GM21529 (cell line): Measurements from ENCODE around the gene MAP3K20.

Source experiments
- ATAC-seq: cut with Tn5 transposase; IDR thresholded peaks from one replicate; pipeline ENCODE4 v1.9.1; 2021; ENCODE audit not compliant: unreplicated experiment

The MAP3K20 gene

DNA sequence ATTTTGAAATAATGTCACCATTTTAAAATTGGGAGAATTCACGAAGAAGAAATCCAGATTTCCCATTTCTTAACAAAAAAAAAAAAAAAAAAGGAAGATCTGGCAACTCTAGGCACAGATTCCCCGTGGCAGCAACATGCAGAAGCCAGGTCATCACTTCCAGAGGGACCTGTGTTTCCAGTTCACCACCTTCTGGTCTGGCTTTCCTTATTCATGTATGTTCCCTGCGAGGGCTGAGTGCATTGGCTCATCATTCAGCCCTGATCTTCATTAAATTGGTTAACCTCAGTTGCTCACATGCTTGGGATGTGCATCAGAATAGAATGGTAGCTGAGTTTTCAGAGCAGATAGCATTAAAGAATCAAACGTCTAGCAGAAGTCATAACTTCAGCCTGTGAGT, 25.0 kb upstream of the MAP3K20 start:
- ATAC-seq: no peak

DNA sequence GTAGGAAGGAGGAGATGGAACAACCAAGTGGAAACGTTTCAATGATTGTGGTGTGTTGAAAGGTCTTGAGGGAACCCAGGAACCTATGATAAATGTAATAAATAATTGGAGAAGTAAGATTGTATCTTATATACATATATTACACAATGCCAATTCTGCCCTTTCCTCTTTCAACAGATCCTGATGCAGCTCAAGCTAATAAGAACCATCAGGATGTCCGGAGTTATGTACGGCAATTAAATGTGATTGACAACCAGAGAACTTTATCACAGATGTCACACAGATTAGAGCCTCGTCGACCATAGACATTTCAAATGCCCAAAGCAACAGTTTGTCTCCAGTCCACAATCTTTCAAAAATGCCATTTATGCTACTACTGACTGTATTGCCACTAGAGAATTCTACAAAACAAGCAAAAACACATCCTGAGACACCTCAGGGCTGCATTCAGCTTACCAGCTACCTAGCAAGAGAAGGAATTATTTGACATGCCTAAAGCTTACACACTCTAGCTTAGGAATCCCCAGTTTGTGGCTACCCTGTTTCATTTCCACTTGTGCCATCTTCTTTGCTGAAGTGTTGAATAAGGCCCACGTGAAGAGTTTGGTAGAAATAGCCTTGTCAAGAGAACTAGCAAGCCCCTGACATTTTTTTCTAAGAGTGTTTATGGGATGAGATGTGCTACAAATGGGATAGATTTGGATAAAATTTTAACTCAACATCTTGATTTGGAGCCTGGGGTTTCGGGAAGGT, 24.0 kb upstream of the MAP3K20 start:
- no peak for ATAC-seq

DNA sequence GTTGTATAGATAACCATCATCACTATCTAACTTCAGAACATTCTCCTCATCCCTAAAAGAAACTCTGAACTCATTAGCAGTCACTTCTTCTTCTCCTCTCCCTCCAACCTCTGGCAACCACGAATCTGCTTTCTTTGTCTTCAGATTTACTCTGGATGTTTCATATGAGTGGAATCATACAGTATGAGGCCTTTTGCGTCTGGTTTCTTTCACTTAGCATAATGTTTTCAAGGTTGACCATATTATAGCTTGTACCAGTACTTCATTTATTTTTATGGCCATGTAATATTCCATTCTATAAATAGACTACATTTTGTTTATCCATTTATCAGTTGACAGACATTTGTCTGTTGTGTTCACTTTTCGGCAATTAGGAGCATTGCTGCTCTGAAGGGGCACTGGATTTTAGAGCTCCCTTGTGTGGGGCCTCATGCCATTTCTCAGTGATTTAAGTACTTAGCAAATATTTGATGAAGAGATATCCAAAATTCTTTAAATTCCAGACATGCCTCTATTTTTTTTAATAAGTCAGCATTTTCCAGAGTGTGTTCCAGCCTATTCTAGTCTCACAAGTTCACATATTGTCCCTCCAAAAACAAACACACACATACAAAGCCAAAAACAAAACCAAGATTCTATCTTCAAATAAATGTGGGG, 22.5 kb upstream of the MAP3K20 start:
- no peak for ATAC-seq

DNA sequence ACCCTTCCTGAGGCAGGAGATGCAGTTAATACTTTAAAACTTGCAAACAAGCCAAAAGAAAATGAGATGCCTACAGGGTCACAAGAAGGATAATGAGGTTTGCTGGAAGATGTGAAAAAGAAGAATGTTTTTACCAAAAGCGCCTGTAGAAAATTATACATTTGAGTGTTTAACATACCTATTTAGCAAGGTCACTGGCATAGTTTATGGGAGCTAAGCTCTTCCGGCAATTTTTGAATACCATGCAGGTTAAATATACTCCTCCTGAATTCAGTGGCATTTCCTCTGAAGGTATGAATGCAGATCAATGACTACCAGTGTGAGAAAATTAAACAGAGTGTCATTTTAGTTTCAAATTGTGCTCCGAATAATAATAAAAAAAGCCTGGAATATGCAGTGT, 21.2 kb upstream of the MAP3K20 start:
- no peak for ATAC-seq

DNA sequence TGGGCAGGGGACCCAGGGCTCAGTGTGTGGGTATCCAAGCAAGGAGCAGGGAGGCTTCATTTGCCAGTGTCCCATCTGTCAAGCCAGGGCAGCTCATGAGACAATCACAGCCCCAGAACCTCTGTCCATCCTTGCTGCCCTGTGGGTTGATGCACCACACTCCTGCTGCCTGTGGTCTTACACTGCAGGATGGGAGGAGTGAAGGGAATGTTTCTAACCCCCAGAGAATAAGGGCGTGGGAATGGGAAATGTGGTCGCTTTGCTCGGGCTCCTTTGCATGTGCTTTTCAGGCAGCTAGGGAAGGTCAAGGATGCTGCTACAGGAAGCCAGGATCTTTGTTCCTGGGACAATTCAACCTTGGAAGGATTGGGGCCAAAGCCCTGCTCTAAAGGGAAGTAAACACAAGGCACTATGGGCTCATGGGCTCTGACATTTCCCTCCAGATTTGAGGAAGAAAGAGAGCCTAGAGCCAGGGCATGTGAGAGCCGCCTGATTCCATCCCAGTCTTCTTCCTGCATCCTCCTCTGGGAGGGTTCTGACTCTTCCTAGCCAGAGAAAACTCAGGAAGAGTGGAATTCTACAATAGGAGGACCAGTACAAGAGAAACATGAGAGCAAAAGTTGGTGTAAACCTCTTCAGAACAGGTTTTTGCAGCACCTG, 18.8 kb upstream of the MAP3K20 start:
- no peak for ATAC-seq

DNA sequence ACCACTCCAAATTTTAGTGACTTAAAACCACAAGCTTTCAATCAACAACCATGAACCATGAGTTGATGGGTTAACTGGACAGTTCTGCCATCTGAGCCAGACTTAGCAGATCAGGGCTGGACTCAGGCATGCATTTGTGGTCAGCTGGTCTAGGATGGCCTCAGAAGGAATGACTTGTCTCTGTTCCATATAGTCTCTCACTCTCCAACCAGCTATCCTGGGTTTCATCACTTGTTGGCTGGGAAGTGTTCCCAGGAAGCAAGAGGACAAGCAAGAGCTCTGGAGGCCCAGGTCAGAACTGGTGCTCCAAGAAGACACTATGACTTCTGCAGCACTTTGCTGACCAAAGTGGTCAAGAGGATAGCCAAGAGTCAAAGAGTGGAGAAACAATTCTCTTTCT, 17.5 kb upstream of the MAP3K20 start:
- no peak for ATAC-seq

DNA sequence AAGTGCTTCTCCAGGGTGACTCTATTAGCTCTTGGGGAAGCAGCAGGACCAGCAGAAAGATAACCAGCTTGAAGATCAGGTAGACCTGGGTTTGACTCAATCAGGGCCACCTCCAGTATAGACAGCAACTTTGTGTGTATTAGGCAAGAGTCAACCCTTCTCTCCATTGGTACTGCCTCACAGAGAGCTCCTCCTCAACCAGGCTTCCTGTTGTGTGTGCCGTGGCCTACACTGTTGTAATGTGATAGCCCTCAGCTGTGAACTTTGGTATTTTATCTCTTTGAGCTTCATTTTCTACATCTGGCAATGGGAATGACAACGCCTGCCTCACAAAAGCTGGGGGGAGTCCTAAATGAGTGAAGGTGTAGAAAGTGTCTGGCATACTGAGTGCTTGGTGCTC, 17.0 kb upstream of the MAP3K20 start:
- ATAC-seq: no peak

DNA sequence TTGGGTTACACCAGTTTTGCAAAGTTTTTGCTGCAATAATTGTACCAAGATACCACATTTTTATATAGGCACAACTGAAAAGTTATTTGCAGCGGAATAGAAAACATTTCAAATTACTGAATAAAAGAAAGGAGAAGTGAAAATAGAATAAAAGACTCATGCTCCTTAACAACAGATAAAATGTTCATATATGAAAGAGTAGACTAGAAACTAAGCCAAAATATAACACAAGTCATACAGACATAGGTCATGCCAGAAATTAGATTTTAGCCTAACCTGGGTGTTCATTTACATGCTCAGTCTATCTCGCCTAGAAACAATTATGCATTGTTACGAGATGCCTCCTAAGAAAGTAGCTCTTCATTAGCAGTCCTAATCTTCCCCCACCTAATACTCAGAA, 16.4 kb upstream of the MAP3K20 start:
- no peak for ATAC-seq

DNA sequence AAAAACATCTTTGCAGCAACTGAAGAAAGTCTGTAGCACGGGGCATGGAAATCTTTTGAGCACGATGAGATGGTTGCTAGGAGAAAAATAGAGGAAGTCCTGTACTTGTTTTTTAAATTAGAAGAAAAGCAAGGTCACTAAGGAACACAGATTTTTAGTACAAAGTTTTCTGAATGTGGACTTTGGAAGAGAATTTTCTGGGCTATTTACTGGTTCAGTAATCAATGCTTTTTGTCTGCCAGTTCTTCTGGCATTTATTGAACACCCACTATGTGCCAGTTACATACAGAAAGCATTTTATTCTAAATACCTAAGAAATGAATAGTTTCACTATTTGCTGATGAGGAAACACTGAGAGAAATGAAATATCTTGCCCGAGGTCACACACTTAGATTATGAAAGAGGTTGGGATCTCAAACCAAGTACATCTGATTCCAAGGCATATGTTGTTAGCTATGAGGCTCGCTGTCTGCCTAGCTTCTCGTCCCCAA, 15.6 kb upstream of the MAP3K20 start:
- no peak for ATAC-seq

DNA sequence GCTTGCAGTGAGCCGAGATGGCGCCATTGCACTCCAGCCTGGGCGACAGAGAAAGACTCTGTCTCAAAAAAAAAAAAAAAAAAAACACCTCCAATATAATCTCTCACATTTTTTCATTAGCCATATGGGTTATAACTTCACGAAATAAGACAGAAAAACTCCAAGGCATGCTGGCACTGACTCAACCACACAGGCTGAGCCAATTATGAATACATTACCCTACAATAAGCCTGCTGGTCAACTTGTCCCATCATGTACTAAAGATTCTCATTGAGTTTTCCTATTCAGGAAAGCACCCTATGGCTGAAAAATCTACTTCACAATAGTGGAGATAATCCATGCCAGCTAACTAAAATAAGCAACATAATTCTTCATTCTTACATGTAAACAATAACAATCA, 12.8 kb upstream of the MAP3K20 start:
- no peak for ATAC-seq

DNA sequence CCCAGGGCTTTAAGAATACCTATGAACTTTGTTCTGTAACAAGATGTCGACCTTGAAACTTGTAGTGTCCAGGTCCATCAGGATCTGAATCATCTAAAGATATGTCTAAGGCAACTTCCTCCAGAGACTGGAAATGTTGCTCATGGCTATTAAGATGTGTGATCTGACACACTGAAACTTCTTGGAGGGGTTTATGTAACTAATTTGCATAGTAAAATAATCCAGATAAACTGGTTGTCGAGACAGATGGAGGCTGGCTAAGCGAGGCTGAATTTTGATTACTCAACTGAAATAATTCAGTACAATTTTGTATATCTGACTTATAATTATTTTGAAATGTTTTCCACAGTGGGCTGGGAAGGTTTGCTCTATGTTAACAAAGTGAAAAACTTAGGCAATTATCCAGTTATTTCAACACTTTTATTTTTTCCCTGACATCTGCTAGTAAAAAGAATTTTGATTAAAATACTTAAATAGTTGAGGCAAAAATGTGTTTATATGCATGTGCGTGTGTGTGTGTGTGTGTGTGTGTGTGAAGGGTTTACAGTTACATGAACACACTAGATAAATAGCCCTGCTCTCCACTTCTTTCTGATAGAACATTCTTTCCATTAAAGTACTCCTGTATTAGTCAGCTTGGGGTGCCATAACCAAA, 11.4 kb upstream of the MAP3K20 start:
- ATAC-seq: no peak

DNA sequence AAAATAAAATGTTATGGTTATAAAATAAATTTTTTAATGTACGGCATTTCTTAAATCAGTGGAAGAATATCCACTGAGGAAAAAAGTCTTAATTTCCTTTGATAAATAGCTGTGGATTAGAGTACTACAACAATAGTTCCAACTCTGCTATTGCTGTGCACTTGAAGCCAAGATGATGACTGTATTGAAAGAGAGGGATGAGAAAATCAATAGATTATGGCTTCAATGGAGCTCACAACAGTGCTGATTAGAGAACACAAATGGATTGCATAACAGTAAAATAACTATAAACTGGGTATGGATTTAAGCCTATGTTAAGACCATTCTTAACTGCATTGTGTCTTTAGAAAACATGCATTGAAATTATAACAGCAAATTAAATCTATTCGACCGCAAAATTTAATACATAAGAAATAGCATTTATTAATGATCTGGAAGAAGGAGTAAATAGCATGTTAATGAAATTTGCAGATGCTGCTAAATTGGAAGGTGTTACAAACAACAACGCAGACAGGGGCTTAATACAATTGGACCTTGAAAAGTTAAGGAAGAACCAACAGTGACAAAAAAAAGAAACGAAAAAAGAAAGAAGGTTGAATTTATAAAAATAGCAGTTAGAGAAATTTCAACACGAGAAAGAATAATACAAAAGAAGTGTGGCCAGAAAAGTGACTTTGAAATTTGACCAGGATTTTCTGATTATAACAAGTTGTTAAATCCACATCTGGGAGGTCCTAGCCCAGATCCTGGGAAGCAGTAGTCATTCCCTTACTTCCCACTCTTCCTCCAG, 8.6 kb upstream of the MAP3K20 start:
- no peak for ATAC-seq

DNA sequence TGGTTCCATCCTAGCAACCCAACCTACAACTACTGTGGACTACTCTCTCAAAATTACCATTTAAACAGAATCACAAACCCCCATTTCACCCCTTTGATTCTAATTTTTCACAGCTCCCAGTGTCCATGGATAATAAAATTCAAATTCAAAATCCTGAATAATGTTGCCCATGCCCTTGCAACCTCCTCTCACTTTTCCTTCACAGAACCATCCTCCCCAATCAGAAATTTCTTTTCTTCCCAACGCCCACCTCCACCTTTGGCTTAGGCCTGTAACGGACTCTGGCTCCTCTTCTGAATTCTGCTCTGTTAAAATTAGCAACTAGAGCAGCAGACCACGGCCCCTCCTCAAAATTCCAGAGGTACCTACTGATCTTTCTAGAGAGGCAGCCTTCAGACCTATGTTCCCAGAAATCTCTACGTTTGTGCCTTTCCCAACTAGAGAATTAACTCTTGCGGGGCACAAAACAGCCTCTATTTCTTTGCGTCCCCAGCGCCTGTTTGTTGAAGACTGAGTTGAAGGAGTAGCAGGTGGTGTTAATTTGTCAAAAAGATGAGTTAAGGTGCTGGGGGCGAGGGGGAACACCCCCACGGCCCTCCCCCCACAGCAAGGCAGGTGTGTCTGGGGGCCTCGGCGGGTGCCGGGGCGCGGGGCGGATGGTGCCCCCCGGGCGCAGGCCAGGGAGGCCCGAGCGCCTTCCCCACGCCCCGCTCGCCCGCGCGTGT, 428 bp upstream of the MAP3K20 start:
- no peak for ATAC-seq

DNA sequence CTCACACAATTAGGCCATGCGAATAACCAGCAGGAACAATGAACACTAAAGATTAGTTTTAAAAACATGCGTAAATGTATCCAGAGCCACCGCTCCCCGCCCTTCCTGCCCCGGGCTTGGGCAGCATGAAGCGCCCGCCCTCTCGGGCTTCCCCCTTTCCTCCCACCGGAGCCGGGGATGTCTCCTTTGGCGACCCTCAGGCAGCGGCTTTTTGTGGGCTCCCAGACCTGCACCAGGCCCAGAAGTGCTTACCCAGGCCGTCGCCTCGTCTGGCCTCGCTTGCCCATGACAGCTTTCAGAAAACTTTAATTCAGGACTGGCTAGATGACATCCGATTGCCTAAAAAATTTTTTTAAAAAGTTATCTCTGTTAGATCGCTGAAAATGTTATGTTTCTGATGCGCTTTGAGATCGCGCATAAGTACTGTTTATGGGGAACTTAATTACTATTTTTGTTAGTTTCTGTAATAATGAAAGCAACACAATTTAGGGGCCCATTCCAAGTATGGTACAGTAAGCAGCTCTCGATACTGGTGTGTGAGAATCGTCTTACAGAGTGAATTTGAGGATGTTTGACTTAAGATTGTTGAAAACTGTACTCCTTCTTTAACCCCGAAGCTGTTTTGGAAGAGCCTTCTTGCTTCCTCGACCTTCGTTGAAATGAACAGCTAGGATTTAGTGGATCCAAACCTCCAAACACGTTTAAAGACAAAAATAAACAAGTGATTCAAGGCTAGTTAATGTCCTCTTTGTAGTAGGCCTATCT, 1.1 kb downstream of the MAP3K20 start:
- peak; percentile 36 for ATAC-seq

DNA sequence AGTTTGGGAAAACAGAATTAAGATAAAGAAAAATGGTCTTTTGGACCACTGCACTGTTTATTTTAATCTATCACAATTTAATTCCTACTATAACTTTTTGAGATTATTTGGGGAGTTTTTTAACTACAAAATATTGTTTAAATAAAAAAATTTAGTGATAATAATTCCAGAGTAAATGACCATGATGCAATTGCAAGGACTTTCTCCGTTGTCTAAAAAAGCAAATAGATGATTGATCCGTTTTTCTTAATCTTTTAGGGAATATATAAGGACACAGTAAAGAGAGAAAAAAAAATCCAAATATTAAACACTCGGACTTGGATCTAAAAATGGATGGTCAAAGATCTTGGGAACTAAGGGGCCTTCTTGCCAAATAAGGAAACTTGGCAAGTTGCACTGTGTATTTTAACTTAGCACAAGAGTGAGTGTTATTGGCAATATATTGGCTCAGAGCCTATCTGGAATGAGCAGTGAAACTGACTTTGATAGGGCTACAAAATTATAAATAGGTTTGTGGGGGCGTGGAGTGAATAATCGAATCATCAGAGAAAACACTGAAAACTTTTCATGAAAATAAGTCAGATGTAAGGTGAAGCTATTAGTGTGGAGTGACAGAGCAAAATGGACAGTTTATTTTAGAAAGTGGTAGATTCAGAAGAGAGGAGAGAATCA, 2.0 kb downstream of the MAP3K20 start:
- ATAC-seq: no peak

DNA sequence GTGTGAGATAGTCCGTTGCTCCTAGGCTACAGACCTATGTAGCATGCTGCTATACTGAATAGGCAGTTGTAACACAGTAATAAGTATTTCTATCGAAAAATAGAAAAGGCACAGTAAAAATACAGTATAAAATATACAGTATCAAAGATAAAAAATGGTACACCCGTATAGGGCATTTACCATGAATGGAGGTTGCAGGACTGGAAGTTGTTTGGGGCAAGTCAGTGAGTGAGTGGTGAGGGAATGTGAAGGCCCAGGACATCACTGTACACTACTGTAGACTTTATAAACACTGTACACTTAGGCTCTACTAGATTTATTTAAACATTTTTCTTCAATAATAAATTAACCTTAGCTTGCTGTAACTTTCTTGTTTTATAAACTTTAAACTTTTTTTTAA, 3.5 kb downstream of the MAP3K20 start:
- no peak for ATAC-seq

DNA sequence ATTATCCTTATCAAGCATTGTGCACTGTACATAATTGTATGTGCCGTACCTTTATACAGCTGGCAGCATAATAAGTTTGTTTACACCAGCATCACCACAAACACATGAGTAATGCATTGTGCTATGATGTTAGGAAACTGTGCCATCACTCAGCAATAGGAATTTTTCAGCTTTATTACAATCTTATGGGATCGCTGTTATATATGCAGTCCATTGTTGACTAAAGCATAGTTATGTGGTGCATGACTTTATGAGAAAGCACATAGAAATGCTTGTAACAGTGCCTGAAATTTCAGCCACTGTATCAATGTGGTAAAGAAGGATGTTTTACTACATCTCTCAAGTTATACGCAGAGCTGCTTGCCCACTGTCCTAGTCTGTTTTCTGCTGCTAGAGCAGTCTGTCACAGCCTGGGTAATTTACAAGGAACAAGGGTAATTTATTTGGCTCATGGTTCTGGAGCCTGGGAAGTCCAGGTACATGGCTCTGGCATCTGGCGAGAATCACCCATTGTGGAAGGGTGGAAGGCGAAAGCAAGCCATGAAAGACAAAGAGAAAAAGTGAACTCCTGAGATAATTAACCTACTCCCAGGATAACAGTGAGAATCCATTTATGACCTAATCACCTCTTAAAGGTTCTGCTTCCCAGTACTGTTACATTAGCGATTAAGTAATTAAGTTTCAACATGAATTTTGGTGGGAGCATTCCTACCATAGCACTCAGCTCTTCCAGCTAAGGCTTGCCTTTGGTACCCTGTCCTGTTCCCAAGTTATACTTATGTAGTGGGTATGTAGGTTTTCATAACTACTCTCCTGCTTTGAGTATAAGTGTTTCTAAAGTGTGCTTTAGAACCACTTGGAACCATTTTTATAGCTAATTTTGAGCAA, 4.6 kb downstream of the MAP3K20 start:
- ATAC-seq: no peak
